NCI-H128 (cell line): ENCODE measurements around the gene SDC3.

Experiments
- DNase-seq: peaks from one replicate; lab custom pipeline; 2025; ENCODE audit not compliant: unreplicated experiment; lab: John Stamatoyannopoulos, UW

SDC3 gene

GRCh38 chr1:30855686-30856259 is 52.8 kb downstream of the SDC3 start:
- DNase-seq: no peak

DNA sequence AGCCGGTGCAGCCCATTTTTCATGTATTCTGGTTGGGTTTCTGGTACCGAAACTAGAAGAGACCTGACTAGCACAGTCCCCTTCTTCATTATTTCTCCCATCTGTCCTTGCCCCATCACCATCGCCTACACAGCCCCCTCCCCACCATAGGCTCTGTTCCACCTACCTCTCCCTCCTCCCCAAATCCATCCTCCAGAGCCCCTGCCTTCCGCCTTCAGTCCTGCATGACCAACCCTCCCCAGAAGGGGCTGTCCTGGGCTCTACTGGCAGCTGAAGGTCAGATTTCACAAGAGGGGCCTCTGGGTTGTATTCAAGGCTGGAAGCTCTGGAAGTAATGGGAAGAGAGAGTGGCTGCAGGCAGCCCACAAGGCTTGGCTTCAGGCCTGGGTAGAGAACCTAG is 55.2 kb downstream of the SDC3 start:
- DNase-seq: no peak

DNA sequence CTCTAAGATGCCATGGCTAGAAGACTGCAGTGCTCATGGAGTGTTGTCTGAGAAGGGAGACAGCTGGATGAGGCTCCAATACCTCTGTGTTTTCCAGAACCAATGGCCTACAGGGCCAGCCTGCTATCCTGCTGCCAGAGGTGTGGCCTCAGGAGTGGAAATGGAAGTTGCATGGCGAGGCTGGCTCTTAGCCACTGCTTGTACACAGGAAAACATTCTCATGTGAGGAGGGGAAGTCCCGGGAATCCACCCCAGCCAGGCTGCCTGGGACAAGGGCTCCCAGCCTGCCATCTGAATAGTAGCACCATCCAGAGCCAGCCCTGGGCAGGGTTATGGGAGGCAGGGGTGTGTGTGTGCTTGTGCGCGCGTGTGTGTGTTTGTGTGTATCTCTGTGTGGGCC is 56.5 kb downstream of the SDC3 start:
- no peak for DNase-seq

DNA sequence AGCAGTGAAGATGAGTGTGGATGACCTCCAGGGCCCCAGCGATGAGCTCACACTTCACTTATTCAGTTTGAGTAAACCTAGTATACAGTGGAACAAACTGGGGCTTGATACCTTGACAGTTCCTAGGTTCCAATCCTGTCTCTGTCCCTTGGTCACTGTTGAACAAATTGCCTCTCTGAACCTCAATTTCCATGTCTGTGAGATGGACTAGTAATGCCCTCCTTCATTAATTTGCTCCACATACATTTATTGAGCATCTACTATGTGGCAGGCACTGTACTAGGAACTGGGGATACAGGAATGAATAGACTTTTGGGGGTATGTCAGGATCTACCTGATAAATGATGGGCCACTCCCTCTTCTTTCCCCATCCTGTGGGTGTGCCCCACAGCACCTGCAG is 57.3 kb downstream of the SDC3 start:
- DNase-seq: no peak

GRCh38 chr1:30850607-30851006 is 58.0 kb downstream of the SDC3 start:
- DNase-seq: no peak

- DNase-seq: no peak
Observed at GRCh38 chr1:30848130-30848529, 60.4 kb downstream of the SDC3 start.

DNA sequence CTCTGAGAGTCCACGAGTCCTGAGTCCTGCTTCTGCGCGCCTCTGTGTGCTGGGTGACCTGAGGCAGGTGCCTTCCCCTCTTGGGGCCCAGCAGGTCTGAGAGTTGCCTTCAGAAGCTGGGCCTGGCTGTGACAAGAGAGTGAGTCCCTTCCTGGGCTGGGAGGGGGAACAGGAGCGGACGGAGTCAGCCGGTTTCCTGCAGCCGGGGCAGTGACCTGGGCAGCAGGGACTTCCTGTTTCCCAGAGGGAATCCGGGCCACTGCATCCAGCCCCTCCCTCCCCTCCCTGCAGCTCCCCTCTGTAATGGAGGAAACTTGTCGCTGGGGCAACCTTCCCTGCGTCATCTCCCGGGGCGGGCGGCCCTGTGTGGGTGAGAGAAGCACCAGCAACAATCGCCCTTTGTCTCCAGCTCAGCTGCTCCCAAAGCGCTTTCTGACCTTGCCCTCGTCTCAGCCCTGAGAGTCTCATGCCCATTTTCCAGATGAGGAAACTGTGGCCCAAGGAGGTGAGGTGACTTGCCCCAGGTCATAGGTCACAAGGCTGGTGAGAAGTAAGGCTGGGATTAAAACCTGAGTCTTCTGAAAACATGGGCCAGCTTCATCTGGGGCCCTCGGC is 61.1 kb downstream of the SDC3 start:
- no peak for DNase-seq

- DNase-seq: no peak
Observed at GRCh38 chr1:30846587-30846986, 62.0 kb downstream of the SDC3 start.

- no peak for DNase-seq
Observed at GRCh38 chr1:30845904-30846290, 62.7 kb downstream of the SDC3 start.

GRCh38 chr1:30845237-30845903 is 63.2 kb downstream of the SDC3 start:
- DNase-seq: no peak

DNA sequence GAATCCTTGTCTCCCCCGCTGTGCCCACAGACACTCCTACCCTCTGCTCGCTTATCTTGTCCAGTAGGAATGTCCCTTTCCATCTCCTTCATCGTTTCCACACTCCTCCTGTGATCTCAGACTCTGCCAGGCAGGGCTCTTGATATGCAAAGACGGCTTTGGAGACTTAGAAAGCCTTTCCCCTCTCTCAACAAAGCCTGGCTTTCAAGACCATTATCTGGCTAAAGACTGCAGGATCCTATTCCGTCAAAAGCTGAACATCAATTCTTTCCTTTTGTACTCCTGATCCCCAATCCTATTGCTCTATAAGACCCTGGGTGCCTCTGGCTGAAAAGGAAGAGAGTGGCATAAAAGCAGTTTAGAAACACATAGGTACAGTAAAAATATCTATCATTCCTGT is 63.9 kb downstream of the SDC3 start:
- no peak for DNase-seq

DNA sequence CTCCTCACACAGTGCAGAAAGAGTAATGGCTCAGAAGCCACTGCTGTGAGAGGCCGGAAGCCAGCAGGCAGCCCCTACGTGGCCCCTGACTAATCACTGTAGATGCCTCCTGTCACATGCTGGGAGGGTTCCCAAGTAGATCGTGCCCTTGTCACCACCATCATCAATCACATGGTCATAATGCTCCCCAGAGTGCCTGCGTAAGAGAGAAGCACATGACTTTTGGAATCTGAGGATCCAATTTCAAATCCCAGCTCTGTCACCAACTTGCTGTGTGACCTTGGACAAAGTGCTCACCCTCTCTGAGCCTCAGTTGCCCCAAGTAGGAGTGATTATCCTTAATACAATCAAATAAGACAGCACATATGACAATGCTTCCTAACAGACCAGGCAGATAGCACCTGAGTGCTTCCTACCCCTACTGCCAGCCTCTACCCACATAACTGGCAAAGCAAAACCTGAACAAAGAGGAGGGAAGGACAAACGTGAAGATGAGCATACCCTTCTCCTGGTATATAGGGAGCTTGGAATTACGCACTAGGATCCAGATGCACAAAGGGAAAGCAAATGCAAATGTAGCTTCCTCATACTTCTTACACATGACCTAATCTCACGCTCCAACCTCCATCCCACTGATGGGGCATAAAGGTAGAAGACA is 65.7 kb downstream of the SDC3 start:
- no peak for DNase-seq

- no peak for DNase-seq
Observed at GRCh38 chr1:30840904-30841598, 67.5 kb downstream of the SDC3 start.

DNA sequence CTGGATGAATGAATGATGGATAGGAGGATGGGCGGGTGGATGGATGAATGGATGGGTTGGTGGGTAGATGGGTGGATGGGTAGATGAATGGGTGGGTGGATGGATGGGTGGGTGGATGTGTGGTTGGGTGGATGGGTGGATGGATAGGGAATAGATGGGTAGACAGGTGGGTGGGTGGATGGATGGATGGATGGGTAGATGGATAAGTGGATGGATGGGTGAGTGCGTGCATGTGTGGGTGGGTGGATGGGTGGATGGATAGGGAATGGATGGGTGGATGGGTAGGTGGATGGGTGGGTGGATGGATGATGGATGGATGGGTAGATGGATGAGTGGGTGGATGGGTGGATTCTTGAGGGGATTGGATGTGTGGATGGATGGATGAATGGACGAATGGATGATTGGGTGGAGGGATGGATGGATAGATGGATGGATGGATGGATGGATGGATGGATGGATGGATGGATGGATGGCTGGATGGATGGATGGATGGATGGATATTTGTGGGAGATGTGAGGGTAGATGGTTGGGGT is 68.7 kb downstream of the SDC3 start:
- no peak for DNase-seq

DNA sequence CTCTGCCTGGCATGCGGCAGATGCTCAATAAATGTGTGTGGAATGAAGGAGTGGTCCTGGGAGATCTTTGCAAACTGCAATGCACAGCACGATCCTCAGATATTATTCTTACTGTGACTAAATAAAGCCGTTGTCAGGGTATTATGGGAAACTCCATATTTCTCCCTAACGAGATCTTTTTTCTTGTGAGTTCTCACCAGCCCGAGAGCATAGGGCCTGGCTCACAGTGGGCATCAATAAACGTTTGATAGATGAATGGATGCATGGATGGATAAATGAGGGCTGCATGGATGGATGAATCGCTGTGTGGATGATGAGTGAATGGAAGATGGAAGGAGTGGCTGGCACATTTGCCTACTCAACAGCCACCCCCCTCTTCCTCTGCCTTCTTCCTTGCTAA is 69.6 kb downstream of the SDC3 start:
- DNase-seq: no peak

DNA sequence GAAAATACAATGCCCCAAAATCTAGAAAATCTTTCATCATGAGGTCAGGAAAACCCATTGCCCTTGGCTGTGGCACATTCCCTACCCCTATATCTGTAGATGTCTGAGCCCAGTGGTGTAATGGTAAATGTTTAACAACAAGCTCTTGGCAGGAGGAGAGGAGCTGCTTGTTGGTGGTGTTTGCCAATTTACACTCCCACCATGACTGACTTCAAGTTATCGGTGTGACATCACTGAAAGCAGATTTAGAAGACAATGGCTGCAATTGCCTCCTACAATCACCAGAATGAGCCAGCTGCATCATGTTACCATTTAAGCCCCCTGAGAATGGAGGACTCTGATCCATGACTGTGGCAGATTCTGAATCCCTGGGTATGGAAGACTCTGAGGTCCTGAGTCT is 70.9 kb downstream of the SDC3 start:
- DNase-seq: no peak

GRCh38 chr1:30834253-30834652 is 74.3 kb downstream of the SDC3 start:
- DNase-seq: no peak

DNA sequence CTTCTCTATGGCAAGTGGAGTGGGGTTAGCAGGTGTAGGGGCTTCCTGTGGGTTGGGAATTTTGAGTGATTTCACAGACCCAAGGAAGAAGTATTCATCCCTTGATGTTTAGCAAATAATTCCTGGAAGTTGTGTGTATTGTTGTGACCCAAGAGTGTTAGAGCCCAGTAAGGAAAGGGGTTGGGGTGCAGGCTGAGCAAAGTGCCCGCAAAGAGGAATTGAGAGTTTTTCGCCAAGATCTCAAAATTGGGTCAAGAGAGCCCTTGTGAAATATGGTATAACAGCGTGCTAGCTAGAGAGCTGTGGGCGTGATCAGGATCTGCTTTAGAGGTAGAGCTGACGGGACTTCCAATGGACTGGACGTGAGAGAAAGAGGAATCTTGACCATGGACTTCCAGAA is 78.0 kb downstream of the SDC3 start:
- no peak for DNase-seq

- DNase-seq: no peak
Observed at GRCh38 chr1:30829889-30830288, 78.7 kb downstream of the SDC3 start.

GRCh38 chr1:30824736-30825429 is 83.7 kb downstream of the SDC3 start:
- no peak for DNase-seq
